ENCODE data around the gene TPST2.

DNA sequence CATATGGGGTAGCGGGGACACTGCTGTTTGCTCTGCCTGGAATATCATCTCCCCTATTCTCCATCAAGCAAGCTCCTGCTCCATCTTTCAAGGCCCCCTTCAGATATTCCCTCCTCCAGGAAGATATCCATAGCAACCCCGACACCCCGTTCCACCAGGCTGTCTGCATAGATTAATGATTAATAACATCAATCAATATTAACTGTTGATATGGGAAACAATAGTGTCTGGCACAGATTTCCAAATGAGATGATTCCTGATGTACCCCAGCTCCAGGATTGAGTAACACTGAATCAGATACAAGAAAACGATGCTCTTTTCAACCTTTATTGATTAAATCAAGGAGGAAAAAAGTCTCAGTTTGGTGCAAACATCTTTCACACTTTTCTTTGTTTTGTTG, 7.5 kb upstream of the TPST2 start:
- no peak for TF ChIP-seq POLR2A (IDR thresholded peaks at IDR 0.05; ENCODE audit: low read depth, low read length)
- no peak for TF ChIP-seq POLR2AphosphoS5 (IDR thresholded peaks at IDR 0.05; ENCODE audit: low read depth, low read length)
